Neutrophil (primary cell): ENCODE data around the gene JAG1.

Experiments used
- H3K27ac ChIP-seq: fragments of 200-600 bp; sonication (generic); 2 replicates; pipeline ENCODE4 v1.5.1; 2016; ENCODE audit warnings: mild to moderate bottlenecking, moderate library complexity
- H3K27me3 ChIP-seq: fragments of 200-600 bp; sonication (generic); 2 replicates; pipeline ENCODE4 v1.6.0; 2016; ENCODE audit warnings: mild to moderate bottlenecking
- H3K36me3 ChIP-seq: fragments of 200-600 bp; sonication (generic); 2 replicates; pipeline ENCODE4 v1.5.1; 2017
- H3K4me1 ChIP-seq, 2 experiments: fragments of 200-600 bp in 1 of 2; sonication (generic) in 1 of 2; 1 replicate in 1 of 2; 2 replicates in 1 of 2; pipeline versions ENCODE4 v1.5.1 to v1.6.1; 2013 to 2016; ENCODE audit warnings: low read depth in 1 of 2, low read length in 1 of 2, mild to moderate bottlenecking in 1 of 2, moderate library complexity in 1 of 2; ENCODE audit not compliant: control insufficient read depth in 1 of 2, insufficient read depth in 1 of 2
- H3K4me3 ChIP-seq, 2 experiments: fragments of 200-600 bp in 1 of 2; sonication (generic) in 1 of 2; 1 replicate in 1 of 2; 2 replicates in 1 of 2; pipeline ENCODE4 v1.5.1; 2013 to 2016; ENCODE audit warnings: low read depth in 1 of 2, low read length in 1 of 2, mild to moderate bottlenecking in 1 of 2, moderate library complexity in 1 of 2
- H3K9me3 ChIP-seq: fragments of 200-600 bp; sonication (generic); 2 replicates; pipeline ENCODE4 v1.5.1; 2016
- CTCF ChIP-seq: fragments of 200-600 bp; sonication (generic); IDR thresholded peaks from 2 replicates; pipeline ENCODE4 v1.5.1; 2016; ENCODE audit warnings: antibody characterized with exemption

Gene JAG1

GRCh38 chr20:10699489-10699888 is 25.7 kb upstream of the JAG1 start:
- Histone ChIP-seq H3K36me3 (no peaks in the 10 kb centered on the region), H3K27me3 (no peaks in the 10 kb centered on the region), H3K27ac (no peak overlapping the region), H3K9me3 (no peaks in the 10 kb centered on the region), H3K4me1 (no peaks in the 10 kb centered on the region), H3K4me3 (no peak overlapping the region)
- TF ChIP-seq CTCF: no peak

- no peaks in the 10 kb centered on the region for H3K27me3 ChIP-seq
- TF ChIP-seq CTCF: peak; percentile 81
- no peak overlapping the region for H3K27ac ChIP-seq
- no peaks in the 10 kb centered on the region for H3K9me3 ChIP-seq
- no peaks in the 10 kb centered on the region for H3K4me1 ChIP-seq
- H3K4me3 ChIP-seq: no peak overlapping the region
- no peaks in the 10 kb centered on the region for H3K36me3 ChIP-seq
Measured at GRCh38 chr20:10696650-10697049, 22.9 kb upstream of the JAG1 start.

- Histone ChIP-seq H3K9me3 (no peaks in the 10 kb centered on the region), H3K27me3 (no peaks in the 10 kb centered on the region)
Measured at GRCh38 chr20:10689385-10689784, 15.6 kb upstream of the JAG1 start.

DNA sequence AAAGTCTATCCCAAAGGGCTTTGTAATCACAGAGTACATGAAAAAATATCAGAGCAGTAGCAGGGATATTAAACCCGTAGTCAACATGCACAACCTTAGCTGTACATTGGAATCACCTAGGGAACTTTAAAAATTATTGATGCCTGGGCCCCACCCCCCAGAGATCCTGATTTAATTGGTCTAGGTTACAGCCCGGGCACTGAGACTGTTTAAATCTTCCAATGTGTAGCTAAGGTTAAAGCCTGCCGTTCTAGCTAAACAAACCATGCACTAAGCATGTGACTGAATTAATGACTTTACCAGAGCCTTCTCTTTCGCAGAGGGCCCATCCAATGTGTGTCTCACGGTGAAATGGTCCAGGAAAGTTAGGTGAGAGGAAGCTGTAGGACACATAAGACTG is 14.1 kb upstream of the JAG1 start:
- TF ChIP-seq CTCF: no peak
- H3K4me1 ChIP-seq: no peaks in the 10 kb centered on the region
- no peaks in the 10 kb centered on the region for H3K27me3 ChIP-seq
- no peak overlapping the region for H3K27ac ChIP-seq
- no peaks in the 10 kb centered on the region for H3K9me3 ChIP-seq
- H3K36me3 ChIP-seq: no peaks in the 10 kb centered on the region
- no peak overlapping the region for H3K4me3 ChIP-seq

More at GRCh38 chr20:10689385-10689784, 15.6 kb upstream of the JAG1 start:
- Histone ChIP-seq H3K4me1 (no peaks in the 10 kb centered on the region), H3K36me3 (no peaks in the 10 kb centered on the region), H3K4me3 (no peak overlapping the region), H3K27ac (no peak overlapping the region)
- no peak for TF ChIP-seq CTCF

- Histone ChIP-seq H3K27ac (no peak overlapping the region), H3K36me3 (no peaks in the 10 kb centered on the region), H3K27me3 (no peaks in the 10 kb centered on the region), H3K4me3 (no peak overlapping the region), H3K9me3 (no peaks in the 10 kb centered on the region), H3K4me1 (no peaks in the 10 kb centered on the region)
- no peak for TF ChIP-seq CTCF
Measured at GRCh38 chr20:10686356-10687133, 12.7 kb upstream of the JAG1 start.
